HG03565 (cell line): Measurements from ENCODE around the gene CCN2.

ENCODE experiments used
- ATAC-seq: cut with Tn5 transposase; IDR thresholded peaks from one replicate; pipeline ENCODE4 v1.9.1; 2021; ENCODE audit warnings: mild to moderate bottlenecking, moderate library complexity; ENCODE audit not compliant: unreplicated experiment

CCN2 gene

DNA sequence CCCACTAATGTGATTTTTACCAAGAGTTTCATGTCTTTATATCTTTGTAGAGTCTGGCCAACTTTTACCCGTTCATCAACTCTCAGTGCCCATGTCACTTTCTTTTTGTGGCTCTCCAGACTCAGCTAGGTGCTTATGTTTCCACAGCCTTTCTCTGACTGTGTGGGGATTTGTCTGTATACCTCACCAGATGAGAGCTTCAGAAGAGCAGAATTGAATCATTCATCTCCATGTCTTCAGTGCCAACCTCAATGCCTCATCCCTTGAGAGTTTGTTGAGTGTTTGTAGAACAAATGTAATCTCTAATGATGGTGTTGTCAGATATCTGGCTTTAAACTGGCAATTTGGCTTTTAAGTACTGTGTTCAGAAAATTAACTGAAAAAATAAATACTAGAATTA is 16.8 kb upstream of the CCN2 start:
- no peak for ATAC-seq

DNA sequence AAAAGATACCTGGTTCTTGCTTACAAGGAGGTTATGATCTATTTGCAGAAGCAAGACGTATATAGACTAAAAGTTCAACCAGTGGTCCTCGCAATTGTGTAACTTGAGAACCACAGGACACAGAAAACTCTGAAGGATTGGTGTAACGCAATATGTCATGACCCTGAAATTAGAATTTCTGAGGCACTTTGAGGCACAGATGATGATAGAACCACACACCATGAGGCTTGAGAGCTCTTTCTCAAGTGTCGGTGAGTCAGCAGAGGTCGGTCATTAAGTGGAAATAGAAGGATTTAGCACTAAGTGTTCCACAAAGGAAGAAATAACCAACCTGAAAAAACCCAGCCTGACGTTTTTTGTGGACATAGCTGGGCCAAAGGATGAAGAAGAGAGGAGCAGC is 15.3 kb upstream of the CCN2 start:
- ATAC-seq = no peak

DNA sequence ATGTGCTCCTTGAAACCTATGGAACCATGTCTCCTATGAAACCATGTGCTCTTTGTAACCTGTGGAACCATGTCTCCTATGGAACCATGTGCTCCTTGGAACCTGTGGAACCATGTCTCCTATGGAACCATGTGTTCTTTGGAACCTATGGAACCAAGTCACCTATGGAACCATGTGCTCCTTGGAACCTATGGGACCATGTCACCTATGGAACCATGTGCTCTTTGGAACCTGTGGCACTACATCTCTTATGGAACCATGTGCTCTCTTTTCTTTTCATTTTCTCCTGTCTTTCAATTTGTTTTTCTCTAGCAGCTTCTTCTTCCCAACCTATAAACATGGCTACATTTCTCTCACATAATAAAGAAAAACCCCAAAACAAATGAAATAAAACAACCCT is 11.9 kb upstream of the CCN2 start:
- ATAC-seq = no peak

DNA sequence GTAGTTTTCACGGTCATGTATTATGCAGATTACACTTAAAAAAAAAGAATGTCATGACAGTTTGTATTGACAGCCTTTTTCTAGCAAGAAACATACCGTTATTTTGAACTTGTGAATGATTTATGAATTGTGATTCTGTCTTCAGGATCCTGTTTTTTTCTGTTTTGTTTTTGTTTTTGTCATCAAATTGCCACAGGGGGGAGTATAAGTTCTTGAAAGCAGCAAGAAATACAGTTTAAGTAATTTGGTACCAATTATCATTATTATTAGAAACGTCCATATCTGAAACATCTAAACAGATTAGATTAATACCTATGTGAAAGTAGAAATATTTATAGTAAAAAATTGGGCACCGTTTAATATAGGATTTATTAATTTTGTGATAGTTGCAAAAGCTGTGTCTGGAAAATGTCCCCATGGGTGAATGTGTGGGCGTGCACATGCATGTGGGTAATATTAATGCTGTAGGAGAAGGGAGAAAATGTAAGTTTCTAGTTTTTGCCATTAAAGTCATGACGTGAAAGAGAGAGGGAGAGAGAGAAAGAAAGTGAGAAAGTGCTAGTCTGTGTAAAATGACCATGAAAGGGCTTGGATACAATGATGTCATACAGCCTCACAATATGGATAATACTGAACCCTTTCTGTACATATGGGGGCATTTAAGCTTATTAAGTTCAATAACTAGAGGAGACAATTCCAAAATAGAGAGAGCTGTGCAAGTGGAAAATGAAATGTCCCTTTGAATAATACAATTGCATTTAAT is 9.4 kb upstream of the CCN2 start:
- ATAC-seq = no peak

DNA sequence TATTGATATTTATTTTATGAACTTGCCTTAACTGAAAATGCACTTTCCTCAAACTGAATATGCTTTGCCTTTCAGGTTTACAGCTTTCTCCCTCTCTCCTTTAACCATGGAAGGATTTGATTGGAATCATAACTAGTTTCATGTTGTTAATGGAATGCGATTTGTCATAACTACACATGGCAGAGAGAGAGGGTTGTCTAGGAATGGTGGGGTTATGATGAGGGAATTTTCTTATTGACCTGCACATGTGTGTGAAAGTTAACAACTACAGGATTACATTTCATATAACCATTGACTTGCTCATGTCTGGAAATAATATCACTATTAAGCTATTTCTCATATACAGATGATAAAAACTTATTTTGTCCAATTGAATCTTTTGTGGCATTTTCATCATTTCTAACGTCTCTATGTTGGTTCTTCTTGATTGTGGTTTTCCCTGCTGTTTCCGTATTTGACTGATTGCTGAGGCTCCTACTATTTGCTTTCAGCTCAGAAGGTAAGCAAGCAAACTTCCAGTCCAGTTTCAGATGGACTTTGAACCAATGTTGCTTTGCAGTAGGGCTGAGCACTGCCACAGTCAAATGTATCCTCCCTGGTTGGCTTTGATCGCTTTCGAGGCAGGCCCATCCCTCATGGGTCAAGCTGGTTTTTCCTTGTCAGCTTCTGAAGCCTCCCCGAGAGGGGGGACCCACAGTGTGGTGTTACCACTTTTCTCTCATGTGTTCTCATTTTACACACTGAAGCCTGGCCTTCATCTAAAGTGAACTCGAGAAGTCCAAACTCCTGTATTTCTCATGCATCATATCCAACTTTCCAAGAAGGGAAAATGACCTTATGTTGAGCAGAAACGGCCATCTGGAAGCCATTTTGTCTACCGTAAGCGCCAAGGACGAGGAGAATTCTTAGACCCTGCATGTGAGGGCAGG is 7.6 kb upstream of the CCN2 start:
- no peak for ATAC-seq

DNA sequence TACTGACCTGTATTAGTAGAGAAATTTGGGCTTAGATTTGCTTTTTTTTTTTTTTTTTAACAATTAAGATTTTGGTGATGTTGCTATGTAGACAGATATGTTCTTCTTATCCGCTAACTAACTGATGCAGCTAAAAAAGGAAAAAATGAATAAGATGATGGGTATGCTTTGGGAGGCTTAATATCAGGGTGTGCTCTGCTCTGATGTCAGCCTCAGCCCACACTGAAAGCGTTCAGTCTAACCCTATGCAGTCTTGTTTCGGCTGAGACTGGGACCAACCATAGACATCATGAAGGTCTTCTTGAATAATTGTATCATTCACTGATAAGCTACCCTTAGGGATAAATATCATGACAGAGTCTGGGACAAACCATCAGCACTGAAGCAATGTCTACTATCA is 6.9 kb upstream of the CCN2 start:
- ATAC-seq = no peak

DNA sequence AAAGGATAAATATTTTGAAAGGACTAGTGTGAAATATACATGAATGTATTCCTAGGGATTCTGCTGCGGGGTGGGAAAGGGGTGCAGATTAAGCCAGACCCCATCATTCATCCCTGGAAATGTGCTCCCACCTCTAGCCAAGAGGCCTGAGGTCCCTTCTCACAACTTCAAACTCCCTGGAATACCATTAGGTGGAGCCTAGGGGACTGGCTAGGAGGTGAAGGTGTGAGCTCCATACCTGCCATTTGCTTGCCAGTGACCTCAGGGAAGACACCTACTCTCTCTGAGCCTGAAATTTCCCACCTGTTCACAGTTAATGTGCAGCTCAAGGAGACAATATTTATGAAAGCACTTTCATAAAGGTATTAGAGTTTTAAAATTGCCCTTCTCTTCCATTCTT is 4.7 kb upstream of the CCN2 start:
- no peak for ATAC-seq

DNA sequence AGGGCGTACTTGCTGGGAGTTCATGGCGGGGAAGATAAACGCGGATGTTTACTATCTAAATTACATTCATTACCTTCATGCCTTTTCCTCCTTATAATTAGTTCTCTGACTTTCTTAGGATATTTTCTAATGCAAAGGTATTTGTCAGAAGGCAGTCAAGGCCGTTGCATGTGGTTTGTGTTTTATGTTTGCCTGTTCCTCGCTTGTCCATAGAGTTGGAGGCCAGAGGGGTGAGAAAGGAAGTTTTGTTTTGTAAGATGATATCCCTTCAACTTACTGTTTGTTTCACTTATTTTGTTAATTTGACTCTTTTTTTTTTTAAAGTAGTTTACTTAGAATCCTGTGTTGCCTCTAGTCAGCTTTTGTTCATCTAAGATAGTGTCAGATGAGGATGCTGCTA is 4.0 kb upstream of the CCN2 start:
- no peak for ATAC-seq

DNA sequence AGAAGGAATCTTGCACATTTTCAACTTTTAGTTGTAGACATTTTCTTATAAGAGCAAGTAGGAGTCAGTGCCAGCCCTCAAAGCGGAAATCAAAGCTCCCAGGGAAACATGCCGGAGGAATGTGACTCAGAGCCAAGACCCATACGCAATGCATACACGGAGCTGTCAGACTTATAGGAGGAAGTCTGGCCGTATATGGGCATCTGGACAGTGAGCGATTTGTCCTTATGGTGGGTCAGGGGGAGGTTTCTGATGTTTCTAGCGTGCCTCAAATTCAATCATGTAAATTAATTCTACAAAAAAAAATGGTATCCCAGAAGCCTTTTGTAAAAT is 3.6 kb upstream of the CCN2 start:
- ATAC-seq = no peak

DNA sequence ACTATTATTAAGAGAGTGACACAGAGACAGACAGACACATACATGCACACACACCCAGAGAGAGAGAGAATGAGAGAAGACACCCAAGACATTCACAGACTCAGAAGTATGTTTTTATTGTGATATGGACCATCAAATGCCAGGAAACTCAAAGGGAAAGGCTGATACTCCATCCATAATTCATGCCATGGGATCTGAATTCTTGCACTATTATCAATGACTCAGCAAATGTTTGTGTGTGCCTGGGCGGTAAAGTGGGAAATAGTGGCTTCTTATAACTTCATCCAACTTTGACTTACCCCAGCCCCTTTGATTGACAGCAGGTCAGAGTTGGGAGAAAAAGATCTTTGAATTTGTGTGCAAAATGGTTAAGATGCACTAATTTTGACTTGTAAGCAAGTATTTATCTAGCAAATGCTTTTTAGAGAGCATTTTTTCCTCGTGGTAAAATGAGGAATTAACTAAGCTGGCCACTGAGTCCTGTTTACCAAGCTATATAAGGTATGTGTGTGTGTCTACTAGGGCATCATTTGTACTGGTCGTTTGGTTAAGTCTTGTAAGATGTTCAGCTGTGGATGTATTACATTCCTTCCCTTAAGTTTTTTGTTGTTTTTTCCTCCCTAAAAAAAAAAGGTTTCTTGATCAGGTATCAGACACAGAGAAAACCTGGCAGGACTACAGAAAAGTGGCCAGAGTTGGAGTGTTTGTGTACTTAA is 3.0 kb upstream of the CCN2 start:
- ATAC-seq = no peak

DNA sequence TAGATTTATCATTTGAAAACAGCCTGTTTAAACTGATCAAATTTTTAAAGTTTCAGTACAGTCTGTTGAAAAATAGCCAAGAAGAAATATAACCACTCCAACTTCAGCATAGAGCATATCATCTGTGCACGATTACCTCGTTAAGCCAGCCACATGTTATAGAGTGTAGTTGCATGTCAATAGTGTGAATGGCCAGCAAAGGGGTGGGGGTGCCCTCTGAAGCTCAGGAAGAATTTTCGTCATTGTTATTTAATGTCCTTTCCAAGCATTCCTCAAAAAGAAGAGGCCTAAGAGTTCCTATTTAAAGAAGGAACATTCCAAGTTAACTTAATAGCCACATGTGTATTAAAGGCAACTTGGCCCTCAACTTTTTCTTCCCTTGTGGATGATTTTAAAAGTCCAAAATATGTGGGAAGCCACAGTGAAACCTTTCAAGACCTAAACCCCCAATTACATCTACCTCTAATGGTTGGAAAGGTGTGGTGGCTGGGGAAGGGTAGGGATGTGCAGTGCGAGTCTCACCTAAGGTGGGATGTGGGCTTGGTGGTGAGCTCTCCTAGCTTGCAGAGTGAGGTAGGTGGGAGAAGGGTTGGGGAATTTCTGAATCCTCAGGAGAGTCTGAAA is 1.8 kb upstream of the CCN2 start:
- no peak for ATAC-seq

DNA sequence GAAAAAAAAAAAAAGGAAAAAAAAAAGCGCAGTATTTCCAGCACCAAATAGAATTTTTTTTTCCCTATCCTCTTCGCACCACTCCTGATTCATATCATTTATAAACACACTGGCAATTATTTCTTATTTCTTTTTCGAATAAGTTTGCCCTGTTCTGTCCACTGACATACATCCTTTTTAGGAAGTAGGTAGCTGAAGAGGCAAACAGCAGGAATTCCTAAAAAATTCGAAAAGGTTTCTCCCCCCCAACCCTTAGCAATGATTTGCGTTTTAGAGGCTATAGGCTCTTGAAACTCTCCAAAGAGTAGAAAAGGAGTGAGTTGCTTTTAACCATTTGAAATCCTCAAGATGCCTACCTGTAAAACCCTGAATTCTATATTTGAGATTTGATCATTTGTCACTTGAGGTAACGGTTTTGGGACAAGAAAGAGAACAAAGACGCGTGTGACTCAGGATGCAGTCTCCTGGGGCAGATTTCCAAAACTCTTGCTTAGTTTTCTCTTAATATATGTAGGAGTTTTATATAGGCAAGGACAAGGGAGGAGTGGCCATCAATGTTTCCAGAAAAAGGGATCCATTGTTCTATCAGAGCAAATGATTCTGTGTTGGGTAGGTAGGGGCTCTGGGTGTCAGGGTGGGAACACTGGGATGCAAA is 531 bp upstream of the CCN2 start:
- ATAC-seq = no peak

DNA sequence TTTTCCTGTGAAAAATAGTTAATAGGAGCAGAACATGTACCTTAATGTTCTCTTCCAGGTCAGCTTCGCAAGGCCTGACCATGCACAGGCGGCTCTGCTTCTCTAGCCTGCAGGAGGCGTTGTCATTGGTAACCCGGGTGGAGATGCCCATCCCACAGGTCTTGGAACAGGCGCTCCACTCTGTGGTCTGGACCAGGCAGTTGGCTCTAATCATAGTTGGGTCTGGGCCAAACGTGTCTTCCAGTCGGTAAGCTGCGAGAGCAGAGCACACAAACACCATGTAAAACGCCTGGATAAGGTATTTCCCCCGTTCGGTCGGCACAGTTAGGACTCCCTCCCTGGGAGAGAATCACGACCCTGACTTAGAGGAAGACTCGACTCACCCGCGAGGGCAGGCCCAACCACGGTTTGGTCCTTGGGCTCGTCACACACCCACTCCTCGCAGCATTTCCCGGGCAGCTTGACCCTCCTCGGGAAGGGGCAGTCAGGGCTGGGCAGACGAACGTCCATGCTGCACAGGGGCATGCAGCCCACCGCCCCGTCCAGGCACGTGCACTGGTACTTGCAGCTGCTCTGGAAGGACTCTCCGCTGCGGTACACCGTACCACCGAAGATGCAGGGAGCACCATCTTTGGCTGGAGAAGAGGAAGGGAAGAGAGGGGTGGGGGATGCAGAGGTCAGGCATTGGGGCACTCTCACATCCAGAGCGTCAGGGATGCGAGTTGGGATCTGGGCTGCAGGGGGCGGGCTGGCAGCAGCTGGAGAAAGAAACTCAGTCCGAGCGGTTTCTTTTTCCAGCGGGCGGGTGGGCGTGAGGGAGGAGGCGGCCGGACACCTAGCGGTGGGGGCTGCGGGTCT is 1.0 kb downstream of the CCN2 start:
- no peak for ATAC-seq

DNA sequence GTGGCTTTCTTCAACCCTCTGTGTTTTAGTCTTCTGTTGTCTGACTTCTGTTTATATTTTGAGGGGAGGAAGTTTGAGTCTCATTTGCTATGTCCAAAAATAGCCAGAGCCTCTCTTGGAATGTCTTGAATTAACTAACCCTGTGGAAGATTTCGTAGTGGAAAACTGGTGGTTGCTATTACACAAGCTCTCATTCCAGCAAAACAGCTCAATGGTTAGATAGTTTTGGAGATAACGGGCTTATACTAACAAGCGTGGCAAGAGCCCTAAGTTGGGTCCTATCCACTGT is 1.6 kb downstream of the CCN2 start:
- ATAC-seq = no peak

DNA sequence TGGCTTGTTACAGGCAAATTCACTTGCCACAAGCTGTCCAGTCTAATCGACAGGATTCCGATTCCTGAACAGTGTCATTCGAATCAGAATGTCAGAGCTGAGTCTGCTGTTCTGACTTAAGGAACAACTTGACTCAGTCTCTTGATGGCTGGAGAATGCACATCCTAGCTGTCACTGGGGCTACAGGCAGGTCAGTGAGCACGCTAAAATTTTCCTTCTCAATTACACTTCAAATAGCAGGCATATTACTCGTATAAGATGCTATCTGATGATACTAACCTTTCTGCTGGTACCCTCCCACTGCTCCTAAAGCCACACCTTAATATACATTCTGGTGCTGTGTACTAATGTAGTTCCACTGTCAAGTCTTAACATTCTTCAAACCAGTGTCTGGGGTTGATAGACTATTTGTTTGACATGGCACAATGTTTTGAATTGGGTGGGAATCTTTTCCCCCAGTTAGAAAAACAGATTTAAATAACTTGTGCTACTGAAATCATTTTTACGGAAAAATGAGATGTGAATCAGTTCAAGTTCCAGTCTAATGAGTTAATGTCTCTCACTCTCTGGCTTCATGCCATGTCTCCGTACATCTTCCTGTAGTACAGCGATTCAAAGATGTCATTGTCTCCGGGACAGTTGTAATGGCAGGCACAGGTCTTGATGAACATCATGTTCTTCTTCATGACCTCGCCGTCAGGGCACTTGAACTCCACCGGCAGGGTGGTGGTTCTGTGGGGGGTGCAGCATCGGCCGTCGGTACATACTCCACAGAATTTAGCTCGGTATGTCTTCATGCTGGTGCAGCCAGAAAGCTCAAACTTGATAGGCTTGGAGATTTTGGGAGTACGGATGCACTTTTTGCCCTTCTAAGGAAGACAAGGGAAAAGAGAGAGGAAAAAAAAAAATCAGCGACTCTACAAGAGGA is 2.2 kb downstream of the CCN2 start:
- ATAC-seq = no peak

DNA sequence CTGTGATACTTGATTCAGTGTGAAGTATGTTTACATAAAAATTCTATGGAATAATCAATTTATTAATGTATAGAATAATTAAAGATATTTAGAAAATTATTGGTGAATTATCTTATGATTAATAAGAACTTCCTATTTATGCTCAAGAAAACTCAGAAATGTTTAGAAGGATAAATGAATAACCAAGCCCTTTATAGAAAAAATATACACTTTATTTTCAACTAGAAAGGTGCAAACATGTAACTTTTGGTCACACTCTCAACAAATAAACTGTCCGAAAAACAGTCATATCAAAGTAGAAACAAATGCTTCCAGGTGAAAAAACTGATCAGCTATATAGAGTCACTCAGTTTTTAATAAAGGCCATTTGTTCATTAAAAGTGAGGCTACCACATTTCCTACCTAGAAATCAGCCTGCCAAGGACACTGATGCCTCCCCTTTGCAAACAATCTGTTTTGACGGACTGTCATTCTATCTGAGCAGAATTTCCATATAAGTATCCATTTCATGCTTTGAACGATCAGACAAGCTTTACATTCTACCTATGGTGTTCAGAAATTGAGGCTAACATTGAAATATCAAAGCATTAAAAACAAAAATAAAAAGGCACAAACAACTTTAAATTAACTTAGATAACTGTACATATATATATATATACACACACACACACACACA is 3.0 kb downstream of the CCN2 start:
- no peak for ATAC-seq

DNA sequence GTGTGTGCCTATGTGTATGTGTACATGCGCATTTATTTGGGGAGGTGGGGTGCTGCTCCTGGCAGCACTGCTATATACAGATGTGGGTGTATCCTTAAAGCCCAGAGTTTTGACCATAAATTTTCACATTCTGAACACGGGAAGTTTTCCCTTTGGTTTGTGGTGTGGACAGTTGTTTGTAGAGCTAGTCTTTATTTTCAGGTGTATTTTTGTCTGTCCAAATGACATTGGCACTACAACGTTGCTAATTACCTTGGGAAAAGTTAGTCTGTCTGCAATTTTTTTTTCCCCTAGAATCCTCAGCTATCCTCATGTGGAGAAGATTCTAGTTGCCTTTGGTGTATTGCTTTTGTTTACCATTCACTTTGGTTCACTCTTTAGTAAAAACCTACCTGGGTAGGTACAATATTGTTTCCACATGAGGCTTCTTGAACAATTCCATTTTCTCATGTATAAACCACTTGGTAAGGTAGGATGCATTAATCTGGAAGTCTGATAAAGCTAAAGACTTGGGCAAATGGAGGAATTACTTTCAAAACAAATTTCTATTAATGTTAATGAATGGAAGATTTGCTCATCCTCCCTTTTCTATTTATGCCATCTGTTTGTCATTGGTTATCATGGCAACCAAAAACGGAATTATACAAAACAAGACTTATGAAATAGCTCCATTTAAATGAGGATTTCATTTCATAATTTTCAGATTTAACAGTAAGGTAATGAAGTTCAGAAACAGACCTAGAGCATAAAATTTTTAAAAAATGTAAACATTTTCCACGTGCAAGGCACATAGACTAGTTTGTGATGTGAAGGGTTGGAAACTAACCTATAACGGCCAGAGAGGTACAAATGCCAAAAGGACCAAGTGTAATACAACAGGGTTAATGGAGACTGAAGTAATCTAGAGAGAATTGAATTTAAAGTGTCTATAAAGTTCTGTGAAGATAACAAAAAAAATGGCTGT is 3.9 kb downstream of the CCN2 start:
- no peak for ATAC-seq
